ENCODE results near the gene ZNF181. TPM values are rescaled to one million over a fixed set of nuclear protein-coding genes. Genes with fewer than 3 reads are reported as not detected.

Gene ZNF181
- total RNA-seq, 1 experiment from 2014 or later, result 9.0 TPM

DNA sequence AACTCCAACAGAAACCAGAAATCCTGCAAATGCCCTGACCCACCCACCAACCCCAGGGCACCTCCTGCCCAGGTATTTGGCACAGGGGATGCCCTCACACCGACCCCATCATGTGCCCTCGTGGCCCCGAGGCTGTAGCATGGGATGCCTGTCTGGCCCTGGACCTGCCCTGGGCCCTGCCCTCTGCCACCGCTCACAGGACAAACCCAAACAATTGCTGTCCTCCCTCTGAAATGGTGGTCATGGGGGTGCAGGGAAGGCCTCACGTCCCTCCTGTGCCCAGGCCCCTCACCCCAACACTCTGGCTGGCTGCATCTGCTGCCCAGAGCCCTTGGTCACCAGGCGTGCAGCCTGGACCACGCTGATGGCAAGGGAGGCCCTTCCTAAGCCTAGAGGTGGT lies 2.1 kb upstream of the ZNF181 start:
- Mint-ChIP-seq H3K4me1 (peaks cover 12% of the 10 kb centered on the region), H3K27ac (no peak overlapping the region), H3K27me3 (ENCODE audit: low read depth) (peaks cover 10% of the 10 kb centered on the region), H3K9me3 (peaks cover 5% of the 10 kb centered on the region; the same call in 1 of the 2 replicates), H3K36me3 (no peaks in the 10 kb centered on the region), H3K4me3 (peak overlapping the region; percentile 20)
- TF ChIP-seq, protein P1, sequence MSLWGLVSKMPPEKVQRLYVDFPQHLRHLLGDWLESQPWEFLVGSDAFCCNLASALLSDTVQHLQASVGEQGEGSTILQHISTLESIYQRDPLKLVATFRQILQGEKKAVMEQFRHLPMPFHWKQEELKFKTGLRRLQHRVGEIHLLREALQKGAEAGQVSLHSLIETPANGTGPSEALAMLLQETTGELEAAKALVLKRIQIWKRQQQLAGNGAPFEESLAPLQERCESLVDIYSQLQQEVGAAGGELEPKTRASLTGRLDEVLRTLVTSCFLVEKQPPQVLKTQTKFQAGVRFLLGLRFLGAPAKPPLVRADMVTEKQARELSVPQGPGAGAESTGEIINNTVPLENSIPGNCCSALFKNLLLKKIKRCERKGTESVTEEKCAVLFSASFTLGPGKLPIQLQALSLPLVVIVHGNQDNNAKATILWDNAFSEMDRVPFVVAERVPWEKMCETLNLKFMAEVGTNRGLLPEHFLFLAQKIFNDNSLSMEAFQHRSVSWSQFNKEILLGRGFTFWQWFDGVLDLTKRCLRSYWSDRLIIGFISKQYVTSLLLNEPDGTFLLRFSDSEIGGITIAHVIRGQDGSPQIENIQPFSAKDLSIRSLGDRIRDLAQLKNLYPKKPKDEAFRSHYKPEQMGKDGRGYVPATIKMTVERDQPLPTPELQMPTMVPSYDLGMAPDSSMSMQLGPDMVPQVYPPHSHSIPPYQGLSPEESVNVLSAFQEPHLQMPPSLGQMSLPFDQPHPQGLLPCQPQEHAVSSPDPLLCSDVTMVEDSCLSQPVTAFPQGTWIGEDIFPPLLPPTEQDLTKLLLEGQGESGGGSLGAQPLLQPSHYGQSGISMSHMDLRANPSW (CRISPR knock-in tag; conservative IDR thresholded peaks at IDR 0.05; ENCODE audit: low read depth), result no peak
- TF ChIP-seq CBFB (CRISPR knock-in tag; IDR thresholded peaks at IDR 0.05; ENCODE audit: low read depth) (no peak), NFE2L1 (CRISPR knock-in tag; IDR thresholded peaks at IDR 0.05) (no peak), KAT7 (CRISPR knock-in tag; IDR thresholded peaks at IDR 0.05; ENCODE audit: borderline replicate concordance) (no peak), NR2C2 (CRISPR knock-in tag; IDR thresholded peaks at IDR 0.05) (no peak), CREB1 (CRISPR knock-in tag; IDR thresholded peaks at IDR 0.05) (no peak), ZNF232 (CRISPR knock-in tag; IDR thresholded peaks at IDR 0.05) (no peak), NR3C1 (CRISPR knock-in tag; conservative IDR thresholded peaks at IDR 0.05; ENCODE audit: low read depth) (no peak), OVOL2 (CRISPR knock-in tag; IDR thresholded peaks at IDR 0.05; ENCODE audit: borderline replicate concordance) (no peak), ZNF671 (CRISPR knock-in tag; IDR thresholded peaks at IDR 0.05) (no peak), TEAD4 (CRISPR knock-in tag; IDR thresholded peaks at IDR 0.05) (no peak), SMAD3 (CRISPR knock-in tag; IDR thresholded peaks at IDR 0.05; ENCODE audit: borderline replicate concordance) (no peak), TEAD1 (CRISPR knock-in tag; IDR thresholded peaks at IDR 0.05) (no peak)
- TF ChIP-seq, protein P2, sequence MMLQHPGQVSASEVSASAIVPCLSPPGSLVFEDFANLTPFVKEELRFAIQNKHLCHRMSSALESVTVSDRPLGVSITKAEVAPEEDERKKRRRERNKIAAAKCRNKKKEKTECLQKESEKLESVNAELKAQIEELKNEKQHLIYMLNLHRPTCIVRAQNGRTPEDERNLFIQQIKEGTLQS (CRISPR knock-in tag; conservative IDR thresholded peaks at IDR 0.05), result no peak
- TF ChIP-seq, protein P3, sequence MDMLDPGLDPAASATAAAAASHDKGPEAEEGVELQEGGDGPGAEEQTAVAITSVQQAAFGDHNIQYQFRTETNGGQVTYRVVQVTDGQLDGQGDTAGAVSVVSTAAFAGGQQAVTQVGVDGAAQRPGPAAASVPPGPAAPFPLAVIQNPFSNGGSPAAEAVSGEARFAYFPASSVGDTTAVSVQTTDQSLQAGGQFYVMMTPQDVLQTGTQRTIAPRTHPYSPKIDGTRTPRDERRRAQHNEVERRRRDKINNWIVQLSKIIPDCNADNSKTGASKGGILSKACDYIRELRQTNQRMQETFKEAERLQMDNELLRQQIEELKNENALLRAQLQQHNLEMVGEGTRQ (CRISPR knock-in tag; IDR thresholded peaks at IDR 0.05), result no peak
- TF ChIP-seq, protein P4, sequence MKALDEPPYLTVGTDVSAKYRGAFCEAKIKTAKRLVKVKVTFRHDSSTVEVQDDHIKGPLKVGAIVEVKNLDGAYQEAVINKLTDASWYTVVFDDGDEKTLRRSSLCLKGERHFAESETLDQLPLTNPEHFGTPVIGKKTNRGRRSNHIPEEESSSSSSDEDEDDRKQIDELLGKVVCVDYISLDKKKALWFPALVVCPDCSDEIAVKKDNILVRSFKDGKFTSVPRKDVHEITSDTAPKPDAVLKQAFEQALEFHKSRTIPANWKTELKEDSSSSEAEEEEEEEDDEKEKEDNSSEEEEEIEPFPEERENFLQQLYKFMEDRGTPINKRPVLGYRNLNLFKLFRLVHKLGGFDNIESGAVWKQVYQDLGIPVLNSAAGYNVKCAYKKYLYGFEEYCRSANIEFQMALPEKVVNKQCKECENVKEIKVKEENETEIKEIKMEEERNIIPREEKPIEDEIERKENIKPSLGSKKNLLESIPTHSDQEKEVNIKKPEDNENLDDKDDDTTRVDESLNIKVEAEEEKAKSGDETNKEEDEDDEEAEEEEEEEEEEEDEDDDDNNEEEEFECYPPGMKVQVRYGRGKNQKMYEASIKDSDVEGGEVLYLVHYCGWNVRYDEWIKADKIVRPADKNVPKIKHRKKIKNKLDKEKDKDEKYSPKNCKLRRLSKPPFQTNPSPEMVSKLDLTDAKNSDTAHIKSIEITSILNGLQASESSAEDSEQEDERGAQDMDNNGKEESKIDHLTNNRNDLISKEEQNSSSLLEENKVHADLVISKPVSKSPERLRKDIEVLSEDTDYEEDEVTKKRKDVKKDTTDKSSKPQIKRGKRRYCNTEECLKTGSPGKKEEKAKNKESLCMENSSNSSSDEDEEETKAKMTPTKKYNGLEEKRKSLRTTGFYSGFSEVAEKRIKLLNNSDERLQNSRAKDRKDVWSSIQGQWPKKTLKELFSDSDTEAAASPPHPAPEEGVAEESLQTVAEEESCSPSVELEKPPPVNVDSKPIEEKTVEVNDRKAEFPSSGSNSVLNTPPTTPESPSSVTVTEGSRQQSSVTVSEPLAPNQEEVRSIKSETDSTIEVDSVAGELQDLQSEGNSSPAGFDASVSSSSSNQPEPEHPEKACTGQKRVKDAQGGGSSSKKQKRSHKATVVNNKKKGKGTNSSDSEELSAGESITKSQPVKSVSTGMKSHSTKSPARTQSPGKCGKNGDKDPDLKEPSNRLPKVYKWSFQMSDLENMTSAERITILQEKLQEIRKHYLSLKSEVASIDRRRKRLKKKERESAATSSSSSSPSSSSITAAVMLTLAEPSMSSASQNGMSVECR (CRISPR knock-in tag; IDR thresholded peaks at IDR 0.05; ENCODE audit: borderline replicate concordance), result no peak
- TF ChIP-seq, protein P5, sequence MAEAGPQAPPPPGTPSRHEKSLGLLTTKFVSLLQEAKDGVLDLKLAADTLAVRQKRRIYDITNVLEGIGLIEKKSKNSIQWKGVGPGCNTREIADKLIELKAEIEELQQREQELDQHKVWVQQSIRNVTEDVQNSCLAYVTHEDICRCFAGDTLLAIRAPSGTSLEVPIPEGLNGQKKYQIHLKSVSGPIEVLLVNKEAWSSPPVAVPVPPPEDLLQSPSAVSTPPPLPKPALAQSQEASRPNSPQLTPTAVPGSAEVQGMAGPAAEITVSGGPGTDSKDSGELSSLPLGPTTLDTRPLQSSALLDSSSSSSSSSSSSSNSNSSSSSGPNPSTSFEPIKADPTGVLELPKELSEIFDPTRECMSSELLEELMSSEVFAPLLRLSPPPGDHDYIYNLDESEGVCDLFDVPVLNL (CRISPR knock-in tag; IDR thresholded peaks at IDR 0.05; ENCODE audit: borderline replicate concordance, low read depth), result no peak
- TF ChIP-seq, protein P6, sequence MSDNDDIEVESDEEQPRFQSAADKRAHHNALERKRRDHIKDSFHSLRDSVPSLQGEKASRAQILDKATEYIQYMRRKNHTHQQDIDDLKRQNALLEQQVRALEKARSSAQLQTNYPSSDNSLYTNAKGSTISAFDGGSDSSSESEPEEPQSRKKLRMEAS (CRISPR knock-in tag; IDR thresholded peaks at IDR 0.05), result no peak
- TF ChIP-seq, protein P7, sequence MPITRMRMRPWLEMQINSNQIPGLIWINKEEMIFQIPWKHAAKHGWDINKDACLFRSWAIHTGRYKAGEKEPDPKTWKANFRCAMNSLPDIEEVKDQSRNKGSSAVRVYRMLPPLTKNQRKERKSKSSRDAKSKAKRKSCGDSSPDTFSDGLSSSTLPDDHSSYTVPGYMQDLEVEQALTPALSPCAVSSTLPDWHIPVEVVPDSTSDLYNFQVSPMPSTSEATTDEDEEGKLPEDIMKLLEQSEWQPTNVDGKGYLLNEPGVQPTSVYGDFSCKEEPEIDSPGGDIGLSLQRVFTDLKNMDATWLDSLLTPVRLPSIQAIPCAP (CRISPR knock-in tag; IDR thresholded peaks at IDR 0.05), result no peak
- TF ChIP-seq, protein P8, sequence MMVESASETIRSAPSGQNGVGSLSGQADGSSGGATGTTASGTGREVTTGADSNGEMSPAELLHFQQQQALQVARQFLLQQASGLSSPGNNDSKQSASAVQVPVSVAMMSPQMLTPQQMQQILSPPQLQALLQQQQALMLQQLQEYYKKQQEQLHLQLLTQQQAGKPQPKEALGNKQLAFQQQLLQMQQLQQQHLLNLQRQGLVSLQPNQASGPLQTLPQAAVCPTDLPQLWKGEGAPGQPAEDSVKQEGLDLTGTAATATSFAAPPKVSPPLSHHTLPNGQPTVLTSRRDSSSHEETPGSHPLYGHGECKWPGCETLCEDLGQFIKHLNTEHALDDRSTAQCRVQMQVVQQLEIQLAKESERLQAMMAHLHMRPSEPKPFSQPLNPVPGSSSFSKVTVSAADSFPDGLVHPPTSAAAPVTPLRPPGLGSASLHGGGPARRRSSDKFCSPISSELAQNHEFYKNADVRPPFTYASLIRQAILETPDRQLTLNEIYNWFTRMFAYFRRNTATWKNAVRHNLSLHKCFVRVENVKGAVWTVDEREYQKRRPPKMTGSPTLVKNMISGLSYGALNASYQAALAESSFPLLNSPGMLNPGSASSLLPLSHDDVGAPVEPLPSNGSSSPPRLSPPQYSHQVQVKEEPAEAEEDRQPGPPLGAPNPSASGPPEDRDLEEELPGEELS (CRISPR knock-in tag; IDR thresholded peaks at IDR 0.05), result no peak
- no peak for ATAC-seq
- POLR2A ChIA-PET, result no interaction called here
- CTCF ChIA-PET, result no interaction called here
- no peak for DNase-seq (ENCODE audit: low spot score)

All from WTC11 (cell line).